Fibroblast of pulmonary artery (primary cell): Measurements from ENCODE around the gene PLPP1.
A peak's percentile ranks its signal among the peaks of the same experiment; 100 is the strongest.
"Not testable (repeated sequence)": the region's sequence is repeated elsewhere in the genome, so short reads cannot be mapped to it uniquely, and the experiment has no call there.

Experiments
- DNase-seq: peaks from one replicate; pipeline ENCODE4 v3.0.0-alpha.2; 2010; ENCODE audit warnings: low read depth
- H3K4me3 ChIP-seq: replicated peaks from 2 replicates; pipeline ENCODE4 v1.5.1; 2011; ENCODE audit warnings: low read depth, mild to moderate bottlenecking, control low read depth, low read length, moderate library complexity
- TF ChIP-seq, protein P1 (sequence below): IDR thresholded peaks from 2 replicates; pipeline ENCODE4 v1.5.1; 2011; ENCODE audit warnings: mild to moderate bottlenecking, control low read depth, low read length, inconsistent platforms; ENCODE audit errors: missing control alignments

Gene PLPP1

DNA sequence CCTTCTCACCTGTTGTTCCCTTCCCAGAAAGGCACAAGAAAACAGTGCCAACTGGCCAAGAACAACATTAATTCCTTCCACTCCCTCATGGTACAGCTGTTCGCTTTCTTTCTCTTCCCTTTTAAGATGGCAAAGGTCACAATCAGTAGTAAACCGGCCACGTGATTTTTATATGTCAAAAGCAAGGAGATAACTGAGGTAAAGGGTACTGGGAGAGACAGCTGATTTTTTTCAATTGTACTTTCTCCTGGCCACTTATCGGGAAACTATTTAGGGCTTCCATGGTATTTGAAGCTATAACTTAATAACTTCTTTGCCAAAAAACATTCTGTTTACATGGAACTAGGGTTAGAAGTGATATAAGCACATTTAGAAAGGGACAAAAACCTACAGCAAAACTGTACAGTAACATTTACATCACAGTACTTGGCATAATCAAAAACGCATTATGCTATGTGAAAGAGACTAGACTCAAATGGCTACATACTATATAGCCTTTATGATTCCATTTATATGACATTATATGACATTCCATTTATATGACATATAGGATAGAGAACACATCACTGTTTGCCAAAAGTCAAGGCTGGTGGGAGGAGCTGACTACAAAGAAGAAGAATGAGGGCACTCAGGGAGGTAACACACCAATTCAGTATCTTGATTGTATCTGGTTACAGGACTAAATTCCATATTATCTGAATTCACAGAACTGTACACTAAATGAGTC is 24.8 kb downstream of the PLPP1 start:
- peak; percentile 39 for DNase-seq
- no peak overlapping the region for H3K4me3 ChIP-seq
- TF ChIP-seq, protein P1, sequence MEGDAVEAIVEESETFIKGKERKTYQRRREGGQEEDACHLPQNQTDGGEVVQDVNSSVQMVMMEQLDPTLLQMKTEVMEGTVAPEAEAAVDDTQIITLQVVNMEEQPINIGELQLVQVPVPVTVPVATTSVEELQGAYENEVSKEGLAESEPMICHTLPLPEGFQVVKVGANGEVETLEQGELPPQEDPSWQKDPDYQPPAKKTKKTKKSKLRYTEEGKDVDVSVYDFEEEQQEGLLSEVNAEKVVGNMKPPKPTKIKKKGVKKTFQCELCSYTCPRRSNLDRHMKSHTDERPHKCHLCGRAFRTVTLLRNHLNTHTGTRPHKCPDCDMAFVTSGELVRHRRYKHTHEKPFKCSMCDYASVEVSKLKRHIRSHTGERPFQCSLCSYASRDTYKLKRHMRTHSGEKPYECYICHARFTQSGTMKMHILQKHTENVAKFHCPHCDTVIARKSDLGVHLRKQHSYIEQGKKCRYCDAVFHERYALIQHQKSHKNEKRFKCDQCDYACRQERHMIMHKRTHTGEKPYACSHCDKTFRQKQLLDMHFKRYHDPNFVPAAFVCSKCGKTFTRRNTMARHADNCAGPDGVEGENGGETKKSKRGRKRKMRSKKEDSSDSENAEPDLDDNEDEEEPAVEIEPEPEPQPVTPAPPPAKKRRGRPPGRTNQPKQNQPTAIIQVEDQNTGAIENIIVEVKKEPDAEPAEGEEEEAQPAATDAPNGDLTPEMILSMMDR, result no peak

DNA sequence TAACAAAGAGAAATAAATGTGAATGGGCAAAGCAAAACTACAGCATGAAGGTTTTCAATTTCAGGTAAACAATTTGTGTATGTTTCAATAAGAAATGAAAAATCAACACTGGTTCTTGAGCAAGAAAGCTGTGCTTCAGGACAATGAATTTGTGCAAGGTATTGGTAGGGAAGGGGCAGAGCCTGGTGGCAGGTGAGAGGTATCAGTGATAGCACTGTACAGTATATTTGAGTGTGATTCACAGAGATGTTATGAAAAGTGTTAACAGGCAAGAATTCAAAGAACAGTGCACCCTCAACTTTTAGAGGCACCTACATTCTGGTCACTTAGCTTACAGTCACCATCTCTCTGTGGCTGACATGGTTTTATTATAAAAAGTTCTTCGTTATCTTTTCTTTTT is 25.7 kb downstream of the PLPP1 start:
- TF ChIP-seq, protein P1, result no peak

DNA sequence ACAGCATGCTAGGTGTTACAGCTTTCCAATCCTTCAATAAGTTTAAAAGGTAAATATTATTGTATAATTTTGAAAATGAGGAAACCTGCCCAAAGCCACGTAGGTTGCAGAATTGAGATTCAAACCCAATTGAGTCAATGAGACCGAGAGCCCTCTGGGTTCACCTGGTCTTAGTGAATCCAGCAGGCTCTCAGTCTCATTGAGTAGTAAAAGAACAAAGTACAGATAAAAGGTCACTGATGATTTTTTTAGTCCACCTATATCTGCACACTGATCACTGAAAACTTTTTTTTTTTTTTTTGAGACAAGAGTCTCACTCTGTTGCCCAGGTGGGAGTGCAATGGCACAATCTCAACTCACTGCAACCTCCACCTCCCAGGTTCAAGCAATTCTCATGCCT is 27.2 kb downstream of the PLPP1 start:
- TF ChIP-seq, protein P1, result no peak
- DNase-seq, result no peak
- H3K4me3 ChIP-seq, result no peak overlapping the region

More for the DNA sequence above, 25.7 kb downstream of the PLPP1 start:
- no peak for DNase-seq
- no peak overlapping the region for H3K4me3 ChIP-seq

DNA sequence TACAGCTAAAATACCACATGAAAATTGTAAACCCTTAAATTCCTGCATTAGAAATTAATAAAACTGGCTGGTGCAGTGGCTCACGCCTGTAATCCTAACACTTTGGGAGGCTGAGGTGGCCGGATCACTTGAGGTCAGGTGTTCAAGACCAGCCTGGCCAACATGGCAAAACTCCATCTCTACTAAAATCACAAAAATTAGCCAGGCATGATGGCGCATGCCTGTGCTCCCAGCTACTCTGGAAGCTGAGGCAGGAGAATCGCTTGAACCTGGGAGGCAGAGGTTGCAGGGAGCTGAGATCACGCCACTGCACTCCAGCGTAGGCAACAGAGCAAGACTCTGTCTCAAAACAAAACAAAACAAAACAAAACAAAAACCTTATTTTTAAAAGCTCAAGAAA is 29.1 kb downstream of the PLPP1 start:
- not testable (repeated sequence) for DNase-seq, H3K4me3 ChIP-seq

DNA sequence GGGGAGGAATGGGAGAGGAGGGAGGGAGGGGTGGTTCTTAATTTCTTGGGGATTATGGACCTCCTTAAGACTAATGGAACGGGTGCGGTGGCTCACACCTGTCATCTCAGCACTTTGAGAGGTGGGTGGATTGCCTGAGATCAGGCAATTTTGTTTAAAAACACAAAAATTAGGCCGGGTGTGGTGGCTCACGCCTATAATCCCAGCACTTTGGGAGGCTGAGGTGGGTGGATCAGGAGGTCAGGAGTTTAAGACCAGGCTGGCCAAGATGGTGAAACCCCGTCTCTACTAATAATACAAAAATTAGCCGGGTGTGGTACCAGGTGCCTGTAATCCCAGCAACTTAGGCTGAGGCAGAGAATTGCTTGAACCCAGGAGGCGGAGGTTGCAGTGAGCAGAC is 30.8 kb downstream of the PLPP1 start:
- not testable (repeated sequence) for DNase-seq, H3K4me3 ChIP-seq

DNA sequence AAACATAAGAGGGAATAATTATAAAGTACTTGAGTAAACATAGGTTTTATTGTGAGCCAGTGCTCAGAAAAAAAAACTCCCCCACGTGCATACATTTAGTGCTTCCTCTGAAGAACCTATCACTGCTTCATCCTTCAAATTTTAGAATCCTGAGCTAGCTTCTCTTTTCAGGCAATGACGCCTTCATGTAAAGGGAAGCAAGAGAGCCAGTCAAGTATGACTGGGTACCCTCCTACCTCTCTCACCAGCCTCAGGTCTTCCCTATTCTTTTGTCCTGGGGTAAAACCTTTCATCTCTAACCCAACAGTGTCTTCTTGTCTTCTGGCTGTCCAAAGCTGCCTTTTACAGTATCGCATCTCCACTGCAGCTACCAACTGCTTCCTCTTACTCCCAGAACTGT is 32.0 kb downstream of the PLPP1 start:
- no peak for DNase-seq
- H3K4me3 ChIP-seq, result no peak overlapping the region
- TF ChIP-seq, protein P1, result no peak

DNA sequence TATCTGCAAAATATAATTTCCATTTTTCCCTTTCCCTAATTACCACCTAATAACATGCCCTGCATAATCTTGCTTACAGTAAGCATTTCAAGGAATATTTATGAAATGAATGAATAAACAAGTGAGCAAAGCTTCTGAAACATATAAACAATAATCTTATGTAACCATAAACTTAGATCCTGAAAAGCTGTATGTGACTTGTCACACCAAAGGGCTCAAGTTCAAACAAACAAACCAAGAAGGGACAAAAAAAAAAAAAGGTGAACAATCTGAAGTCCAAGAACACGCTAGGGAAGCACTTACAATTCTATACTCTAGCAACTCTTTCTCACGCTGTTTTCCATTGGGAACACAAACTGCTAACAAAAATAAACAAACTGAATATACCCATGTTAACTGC is 36.3 kb downstream of the PLPP1 start:
- DNase-seq, result no peak
- no peak overlapping the region for H3K4me3 ChIP-seq
- TF ChIP-seq, protein P1, result no peak

DNA sequence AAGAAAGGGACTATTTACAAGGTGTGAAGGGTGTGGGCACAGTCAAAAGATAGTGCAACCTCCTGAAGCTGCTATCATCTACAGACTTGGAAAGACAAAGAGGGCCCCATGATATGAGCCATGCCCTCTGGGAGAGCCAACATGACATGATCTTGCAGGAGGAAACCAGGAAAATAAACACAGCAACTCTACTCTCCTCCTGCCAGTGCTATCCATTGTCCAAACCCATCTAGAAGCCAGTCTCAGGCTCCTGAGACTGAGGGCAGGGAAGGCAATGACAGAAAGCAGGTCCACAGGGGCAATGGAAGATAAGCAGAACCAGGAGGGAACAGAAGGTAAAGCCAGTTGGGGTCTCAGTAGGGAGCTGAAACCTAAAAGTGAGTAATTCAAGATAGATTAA is 37.1 kb downstream of the PLPP1 start:
- TF ChIP-seq, protein P1, result no peak
- no peak for DNase-seq
- no peak overlapping the region for H3K4me3 ChIP-seq
